Caco-2 (cell line): ENCODE results near the gene CDKN2B-AS1. TPM values are rescaled to one million over a fixed set of nuclear protein-coding genes. Genes with fewer than 3 reads are reported as not detected.
A peak's percentile ranks its signal among the peaks of the same experiment; 100 is the strongest.

Source experiments
- BruUV-seq: library from RNA; stranded (reverse); fragments of 400-500 nt; replicated peaks from 2 replicates; lab custom pipeline; 2021; lab: Mats Ljungman, UMichigan
- CTCF ChIA-PET: fragments of 300-600 bp; sonication (Branson Sonifier 250); formaldehyde crosslinking; loops from one replicate; lab custom pipeline; 2022; ENCODE audit warnings: antibody characterized with exemption; lab: Charles Lee
- POLR2A ChIA-PET: fragments of 300-600 bp; sonication (Branson Sonifier 250); formaldehyde crosslinking; loops from one replicate; lab custom pipeline; 2022; ENCODE audit warnings: antibody characterized with exemption; lab: Charles Lee
- DNase-seq, 2 experiments: peaks; one replicate each; pipeline versions ENCODE4 v3.0.0 to v3.0.0-alpha.2; 2020 to 2022
- H3K27me3 ChIP-seq: replicated peaks from 2 replicates; pipeline ENCODE4 v1.6.0; 2011; ENCODE audit warnings: low read length; ENCODE audit not compliant: control insufficient read depth, insufficient read depth
- H3K36me3 ChIP-seq: 2 replicates; pipeline ENCODE4 v1.5.1; 2011; ENCODE audit warnings: low read length; ENCODE audit not compliant: control insufficient read depth, insufficient read depth
- H3K4me1 ChIP-seq: fragments of 250-450 bp; sonication (Bioruptor Pico); 2 replicates; pipeline ENCODE4 v1.5.1; 2020; ENCODE audit warnings: mild to moderate bottlenecking
- H3K4me3 ChIP-seq: 2 replicates; pipeline ENCODE4 v1.5.1; 2011; ENCODE audit warnings: low read depth, mild to moderate bottlenecking, control low read depth, low read length
- H3K9me3 ChIP-seq: fragments of 250-450 bp; sonication (Bioruptor Pico); 2 replicates; pipeline ENCODE4 v1.5.1; 2020; ENCODE audit warnings: mild to moderate bottlenecking, moderate library complexity
- H3K27ac Mint-ChIP-seq: one replicate; pipeline ENCODE4 v1.8.0; 2022; ENCODE audit warnings: mixed read lengths; ENCODE audit not compliant: unreplicated experiment
- H3K27me3 Mint-ChIP-seq: one replicate; pipeline ENCODE4 v1.8.0; 2022; ENCODE audit warnings: mixed read lengths; ENCODE audit not compliant: insufficient read depth, unreplicated experiment
- H3K36me3 Mint-ChIP-seq: one replicate; pipeline ENCODE4 v1.8.0; 2022; ENCODE audit warnings: mild to moderate bottlenecking, mixed read lengths; ENCODE audit not compliant: insufficient read depth, unreplicated experiment
- H3K4me1 Mint-ChIP-seq: one replicate; pipeline ENCODE4 v1.8.0; 2022; ENCODE audit warnings: low read depth, mixed read lengths; ENCODE audit not compliant: unreplicated experiment
- H3K4me3 Mint-ChIP-seq: one replicate; pipeline ENCODE4 v1.8.0; 2022; ENCODE audit warnings: mild to moderate bottlenecking, moderate library complexity, mixed read lengths; ENCODE audit not compliant: unreplicated experiment
- H3K9me3 Mint-ChIP-seq: one replicate; pipeline ENCODE4 v1.8.0; 2022; ENCODE audit warnings: mixed read lengths; ENCODE audit not compliant: unreplicated experiment
- CTCF ChIP-seq, 2 experiments: fragments of 200-600 bp in 1 of 2; IDR thresholded peaks; 1 replicate in 1 of 2; 2 replicates in 1 of 2; pipeline versions ENCODE4 v1.5.1 to v1.8.0; 2011 to 2022; ENCODE audit warnings: antibody characterized with exemption in 1 of 2, control low read depth in 1 of 2, inconsistent platforms in 1 of 2, low read depth in 1 of 2, low read length in 1 of 2, mild to moderate bottlenecking in 1 of 2, moderate library complexity in 1 of 2; ENCODE audit not compliant: insufficient read depth in 1 of 2, severe bottlenecking in 1 of 2, unreplicated experiment in 1 of 2
- intact Hi-C: fragments of 100-400 bp; cut with micrococcal nuclease; formaldehyde crosslinking; loops from one replicate; pipeline ENCODE4 v1.10.0; 2022; ENCODE audit not compliant: unreplicated experiment
- total RNA-seq: library from RNA; stranded (reverse); gene quantifications from 2 replicates; pipeline ENCODE4 v1.2.3, GENCODE V29; 2022

Gene CDKN2B-AS1
- total RNA-seq, 1 experiment from 2014 or later: 1.2 TPM

- DNase-seq: peak in 1 of 2 experiments; percentile 16
- H3K4me3 ChIP-seq: no peak overlapping the region
- no peaks in the 10 kb centered on the region for H3K4me1 ChIP-seq
- intact Hi-C loops: no loop called here
- BruUV-seq: no TSS peak
- H3K36me3 Mint-ChIP-seq: peaks cover 10% of the 10 kb centered on the region
- ChIA-PET CTCF (no interaction called here), POLR2A (no interaction called here)
- no peaks in the 10 kb centered on the region for H3K36me3 ChIP-seq
- no peak overlapping the region for H3K4me3 Mint-ChIP-seq
- H3K27me3 ChIP-seq: no peaks in the 10 kb centered on the region
- H3K27me3 Mint-ChIP-seq: no peaks in the 10 kb centered on the region
- H3K27ac Mint-ChIP-seq: peak overlapping the region; percentile 53
- H3K9me3 Mint-ChIP-seq: no peaks in the 10 kb centered on the region
- H3K4me1 Mint-ChIP-seq: no peaks in the 10 kb centered on the region
- TF ChIP-seq CTCF (IDR thresholded peaks at IDR 0.05; ENCODE audit: insufficient read depth in 1 of 2, low read depth in 1 of 2, low read length in 1 of 2, severe bottlenecking in 1 of 2, unreplicated experiment in 1 of 2): no peak
- H3K9me3 ChIP-seq: no peaks in the 10 kb centered on the region
Observed at GRCh38 chr9:22010866-22011625, 16.5 kb downstream of the CDKN2B-AS1 start.

GRCh38 chr9:22022396-22022795, 27.8 kb downstream of the CDKN2B-AS1 start:
- no peak for DNase-seq
- no peaks in the 10 kb centered on the region for H3K4me1 Mint-ChIP-seq
- Histone ChIP-seq H3K36me3 (no peaks in the 10 kb centered on the region), H3K4me1 (no peaks in the 10 kb centered on the region), H3K9me3 (no peaks in the 10 kb centered on the region), H3K27me3 (no peaks in the 10 kb centered on the region), H3K4me3 (no peak overlapping the region)
- TF ChIP-seq CTCF (IDR thresholded peaks at IDR 0.05; ENCODE audit: insufficient read depth in 1 of 2, low read depth in 1 of 2, low read length in 1 of 2, severe bottlenecking in 1 of 2, unreplicated experiment in 1 of 2): no peak
- no TSS peak for BruUV-seq
- H3K9me3 Mint-ChIP-seq: no peaks in the 10 kb centered on the region
- H3K36me3 Mint-ChIP-seq: no peaks in the 10 kb centered on the region
- ChIA-PET POLR2A (no interaction called here), CTCF (no interaction called here)
- intact Hi-C loops: no loop called here
- no peak overlapping the region for H3K4me3 Mint-ChIP-seq
- H3K27me3 Mint-ChIP-seq: no peaks in the 10 kb centered on the region
- H3K27ac Mint-ChIP-seq: no peak overlapping the region

- H3K27ac Mint-ChIP-seq: no peak overlapping the region
- Histone ChIP-seq H3K4me3 (no peak overlapping the region), H3K36me3 (no peaks in the 10 kb centered on the region), H3K4me1 (peaks cover 9% of the 10 kb centered on the region), H3K27me3 (no peaks in the 10 kb centered on the region), H3K9me3 (no peaks in the 10 kb centered on the region)
- TF ChIP-seq CTCF (IDR thresholded peaks at IDR 0.05; ENCODE audit: insufficient read depth in 1 of 2, low read depth in 1 of 2, low read length in 1 of 2, severe bottlenecking in 1 of 2, unreplicated experiment in 1 of 2): no peak
- H3K36me3 Mint-ChIP-seq: no peaks in the 10 kb centered on the region
- no peak overlapping the region for H3K4me3 Mint-ChIP-seq
- H3K9me3 Mint-ChIP-seq: no peaks in the 10 kb centered on the region
- H3K27me3 Mint-ChIP-seq: no peaks in the 10 kb centered on the region
- CTCF ChIA-PET: interaction anchor here (0.8 kb wide), 1 partner anchor 33 kb away, joined by 3 read pairs; the partner anchor contains the start of genes CDKN2A and CDKN2B-AS1
- POLR2A ChIA-PET: no interaction called here
- H3K4me1 Mint-ChIP-seq: peaks cover 8% of the 10 kb centered on the region
- BruUV-seq: no TSS peak
- no peak for DNase-seq
- intact Hi-C loops: no loop called here
Observed at GRCh38 chr9:22026696-22027095, 32.1 kb downstream of the CDKN2B-AS1 start.
